Small intestine (tissue), 7 donors: ENCODE results near the gene ARSA. TPM values are rescaled to one million over a fixed set of nuclear protein-coding genes. Genes with fewer than 3 reads are reported as not detected.
A peak's percentile ranks its signal among the peaks of the same experiment; 100 is the strongest.
"Not testable (repeated sequence)": the region's sequence is repeated elsewhere in the genome, so short reads cannot be mapped to it uniquely, and the experiment has no call there.

Experiments used
- DNase-seq, 2 donors: peaks; one replicate each; pipeline versions ENCODE4 v3.0.0 to v3.0.0-alpha.2; 2013
- FAIRE-seq: peaks from 2 replicates; lab custom pipeline; 2012; peaks lifted over from hg19 to GRCh38; lab: Jason Lieb, UNC
- H3K27ac ChIP-seq, 3 donors: one replicate each; pipeline ENCODE4 v1.5.1; 2013; ENCODE audit warnings: low read length in 2 of 3, mild to moderate bottlenecking in 2 of 3, control low read depth in 1 of 3, inconsistent platforms in 1 of 3, low read depth in 1 of 3, moderate library complexity in 1 of 3
- H3K27me3 ChIP-seq, 3 donors: one replicate each; pipeline ENCODE4 v1.6.1; 2013; ENCODE audit warnings: low read length in 3 of 3, inconsistent platforms in 1 of 3; ENCODE audit not compliant: control insufficient read depth in 3 of 3, insufficient read depth in 3 of 3
- H3K36me3 ChIP-seq, 3 donors: one replicate each; pipeline ENCODE4 v1.6.1; 2013; ENCODE audit warnings: low read length in 3 of 3, inconsistent platforms in 1 of 3, low read depth in 1 of 3, mild to moderate bottlenecking in 1 of 3, moderate library complexity in 1 of 3; ENCODE audit not compliant: control insufficient read depth in 3 of 3, insufficient read depth in 2 of 3
- H3K4me1 ChIP-seq, 3 donors: one replicate each; pipeline ENCODE4 v1.6.1; 2013; ENCODE audit warnings: low read length in 2 of 3, inconsistent platforms in 1 of 3, low read depth in 1 of 3, mild to moderate bottlenecking in 1 of 3, moderate library complexity in 1 of 3; ENCODE audit not compliant: control insufficient read depth in 3 of 3, insufficient read depth in 2 of 3
- H3K4me3 ChIP-seq, 3 donors: one replicate each; pipeline ENCODE4 v1.5.1; 2013; ENCODE audit warnings: low read length in 3 of 3, control low read depth in 1 of 3, inconsistent platforms in 1 of 3, low read depth in 1 of 3, mild to moderate bottlenecking in 1 of 3, moderate library complexity in 1 of 3
- H3K9me3 ChIP-seq, 2 donors: one replicate each; pipeline ENCODE4 v1.6.1; 2013; ENCODE audit warnings: low read depth in 1 of 2, low read length in 1 of 2; ENCODE audit not compliant: control insufficient read depth in 2 of 2, insufficient read depth in 1 of 2
- WGBS, 3 donors: extraction: QIAGEN DNeasy Blood & Tissue Kit; methylation state at CpG; one replicate each; pipeline ENCODE4 v1.1.7; 2013; 5-methylcytosine and 5-hydroxymethylcytosine counted together
- polyA plus RNA-seq, 4 donors: library from polyadenylated mRNA; stranded (reverse) in 3 of 4; unstranded in 1 of 4; fragments of 200-250 nt in 3 of 4; fragments of 120-200 nt in 1 of 4; gene quantifications; one replicate each; pipeline versions ENCODE4 v1.2.1 to v1.2.3, GENCODE V29; 2013
- donor health status: healthy with polysubstance abuse.
- donor health status: control.
- donor health status: control.
- donor health status: Bipolar disorder and iron deficiency.
- donor health status: healthy.

Gene ARSA
- polyA plus RNA-seq, 4 donors = 28.2 to 85.9 (median 71.3) TPM

DNA sequence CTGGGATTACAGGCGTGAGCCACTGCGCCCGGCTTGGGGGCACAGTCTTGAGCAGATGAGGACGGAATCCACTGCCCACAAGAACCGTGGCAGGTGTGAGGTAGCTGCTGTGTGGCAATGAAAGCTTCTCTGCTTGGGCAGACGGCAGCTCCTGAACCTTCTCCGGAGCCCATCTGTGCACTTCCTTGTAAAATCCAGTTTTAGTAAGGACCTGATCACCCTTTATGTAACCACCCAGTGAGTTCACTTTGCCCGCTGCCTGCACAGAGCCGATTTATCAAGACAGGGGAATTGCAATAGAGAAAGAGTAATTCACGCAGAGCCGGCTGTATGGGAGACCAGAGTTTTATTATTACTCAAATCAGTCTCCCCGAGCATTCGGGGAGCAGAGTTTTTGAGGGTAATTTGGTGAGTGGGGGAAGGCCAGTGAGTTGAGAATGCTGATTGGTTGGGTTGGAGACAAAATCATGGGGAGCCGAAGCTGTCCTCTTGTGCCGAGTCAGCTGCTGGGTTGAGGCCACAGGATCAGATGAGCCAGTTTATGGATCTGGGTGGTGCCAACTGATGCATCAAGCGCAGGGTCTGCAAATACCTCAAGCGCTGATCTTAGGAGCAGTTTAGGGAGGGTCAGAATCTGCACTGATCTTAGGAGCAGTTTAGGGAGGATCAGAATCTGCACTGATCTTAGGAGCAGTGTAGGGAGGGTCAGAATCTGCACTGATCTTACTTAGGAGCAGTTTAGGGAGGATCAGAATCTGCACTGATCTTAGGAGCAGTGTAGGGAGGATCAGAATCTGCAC lies 15.3 kb upstream of the ARSA start:
- WGBS, 3 donors = 86 to 91% (median 90%) methylated on average over 17 of the region's 17 CpGs
- not testable (repeated sequence) for H3K4me3 ChIP-seq, H3K27ac ChIP-seq, H3K36me3 ChIP-seq, H3K9me3 ChIP-seq, DNase-seq
- peaks cover 0 to 18% (median 3%) of the 10 kb centered on the region in 3 donors for H3K4me1 ChIP-seq
- H3K27me3 ChIP-seq = peaks cover 0 to 17% (median 7%) of the 10 kb centered on the region in 3 donors
- FAIRE-seq = peak; percentile 92

DNA sequence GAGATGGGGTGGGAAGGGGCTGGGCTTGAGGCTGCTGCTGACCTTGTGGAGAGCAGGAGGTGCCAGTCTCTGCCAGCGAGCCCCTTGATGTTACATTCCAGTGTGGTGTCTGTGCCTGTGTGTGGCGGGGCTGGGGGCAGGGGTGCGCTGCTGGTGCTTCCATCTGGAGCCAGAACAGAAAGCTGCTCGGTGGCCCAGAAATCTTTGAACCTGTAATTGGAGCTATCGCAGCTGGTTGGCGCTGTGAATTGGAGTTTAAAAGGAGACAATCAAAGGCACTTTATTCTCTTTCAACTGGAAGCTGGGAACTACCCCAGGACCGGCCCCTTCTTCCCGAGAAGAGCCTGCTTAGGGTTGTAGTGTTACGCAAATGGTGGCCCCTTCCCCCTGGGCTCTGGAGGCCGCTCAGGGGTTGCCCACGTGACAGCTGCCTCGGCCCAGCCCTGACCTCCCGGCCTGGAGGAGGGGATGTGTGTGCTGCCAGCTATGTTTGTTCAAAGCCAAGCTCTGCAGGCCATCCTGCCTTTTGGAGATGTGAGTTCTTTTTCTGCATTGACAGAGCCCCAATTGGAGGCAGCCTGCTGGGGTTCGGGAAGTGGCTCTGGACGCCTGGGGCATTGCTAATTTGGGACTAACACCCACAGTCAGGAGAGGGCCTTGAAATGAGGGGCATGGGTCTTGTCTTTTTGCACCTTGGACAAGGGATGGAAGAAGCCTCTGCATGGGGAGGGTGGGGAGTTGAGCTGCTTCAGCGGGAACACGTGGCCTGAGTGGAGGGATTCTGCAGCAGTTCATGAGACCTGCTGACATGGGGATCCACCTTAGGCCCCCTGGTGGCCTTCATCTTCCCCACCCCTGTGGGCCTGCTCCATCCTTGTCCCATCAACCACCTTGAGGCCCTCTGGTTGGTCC lies 14.0 kb upstream of the ARSA start:
- Histone ChIP-seq H3K27ac (peak overlapping the region in 2 of 3 donors; percentile 36 to 44), H3K9me3 (no peaks in the 10 kb centered on the region), H3K27me3 (peaks cover 0 to 17% (median 7%) of the 10 kb centered on the region in 3 donors), H3K4me3 (no peak overlapping the region), H3K36me3 (no peaks in the 10 kb centered on the region), H3K4me1 (peaks cover 0 to 18% (median 3%) of the 10 kb centered on the region in 3 donors)
- FAIRE-seq = no peak
- 21 to 32% (median 27%) methylated on average over 17 of the region's 17 CpGs for WGBS, 3 donors
- DNase-seq = peak; percentile 16 to 71

DNA sequence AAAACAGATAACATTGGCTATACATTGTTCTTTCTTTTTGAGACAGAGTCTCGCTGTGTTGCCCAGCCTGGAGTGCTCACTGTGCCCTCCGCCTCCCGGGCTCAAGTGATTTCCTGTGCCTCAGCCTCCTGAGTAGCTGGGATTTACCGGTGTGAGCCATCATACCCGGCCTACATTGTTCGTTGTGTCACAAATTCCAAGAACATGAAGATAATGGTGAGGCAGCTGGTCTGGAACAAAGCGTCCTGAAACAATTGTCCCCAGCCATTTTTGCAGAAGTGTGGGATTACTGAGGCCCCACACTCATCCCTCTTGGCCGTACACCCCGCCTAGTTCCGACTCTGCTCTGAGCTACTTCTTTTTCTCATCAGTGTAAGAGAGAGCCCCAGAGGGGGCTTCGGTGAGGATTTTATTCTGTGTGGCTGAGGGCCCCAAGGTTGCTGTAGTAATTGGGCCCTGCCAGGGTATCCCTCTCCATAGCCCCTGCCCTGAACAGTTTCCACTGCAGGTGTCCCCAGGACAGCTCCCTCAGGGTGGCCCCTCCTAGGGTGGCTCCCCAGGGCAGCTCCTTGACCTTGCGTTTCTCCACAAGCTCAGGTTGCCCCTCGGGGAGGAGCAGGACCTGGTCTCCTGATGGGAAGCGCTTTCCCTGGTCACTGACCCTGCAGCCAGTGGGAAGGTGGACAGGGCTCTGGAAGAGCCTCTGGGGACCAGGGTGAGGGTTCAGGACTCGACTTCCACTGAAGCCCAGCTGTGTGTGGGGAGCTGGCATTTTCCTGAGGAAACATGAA lies 13.1 kb upstream of the ARSA start:
- H3K4me1 ChIP-seq = peaks cover 0 to 18% (median 3%) of the 10 kb centered on the region in 3 donors
- DNase-seq (no peak), FAIRE-seq (no peak)
- no peaks in the 10 kb centered on the region for H3K9me3 ChIP-seq
- H3K27ac ChIP-seq = peak overlapping the region in 2 of 3 donors; percentile 36 to 44
- H3K27me3 ChIP-seq = peaks cover 0 to 17% (median 7%) of the 10 kb centered on the region in 3 donors
- 80 to 87% (median 81%) methylated on average over 15 of the region's 15 CpGs for WGBS, 3 donors
- no peak overlapping the region for H3K4me3 ChIP-seq
- H3K36me3 ChIP-seq = no peaks in the 10 kb centered on the region

DNA sequence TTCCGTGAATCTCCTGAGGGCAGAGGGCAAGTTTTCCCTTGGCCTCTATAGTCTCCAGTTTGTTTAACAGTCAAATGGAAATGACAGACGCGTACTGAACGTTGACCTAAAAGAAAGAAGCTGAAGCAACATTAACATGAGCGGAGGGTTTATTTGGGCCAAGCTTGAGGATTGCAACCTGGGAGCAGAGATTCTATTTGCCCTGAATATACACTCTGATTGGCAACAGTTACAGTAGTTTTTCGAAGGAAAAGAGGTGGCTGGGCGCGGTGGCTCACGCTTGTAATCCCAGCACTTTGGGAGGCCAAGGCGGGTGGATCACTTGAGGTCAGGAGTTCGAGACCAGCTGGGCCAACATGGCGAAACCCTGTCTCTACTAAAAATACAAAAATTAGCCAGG lies 12.3 kb upstream of the ARSA start:
- not testable (repeated sequence) for FAIRE-seq, H3K27ac ChIP-seq
- 91 to 93% (median 92%) methylated on average over 12 of the region's 12 CpGs for WGBS, 3 donors

DNA sequence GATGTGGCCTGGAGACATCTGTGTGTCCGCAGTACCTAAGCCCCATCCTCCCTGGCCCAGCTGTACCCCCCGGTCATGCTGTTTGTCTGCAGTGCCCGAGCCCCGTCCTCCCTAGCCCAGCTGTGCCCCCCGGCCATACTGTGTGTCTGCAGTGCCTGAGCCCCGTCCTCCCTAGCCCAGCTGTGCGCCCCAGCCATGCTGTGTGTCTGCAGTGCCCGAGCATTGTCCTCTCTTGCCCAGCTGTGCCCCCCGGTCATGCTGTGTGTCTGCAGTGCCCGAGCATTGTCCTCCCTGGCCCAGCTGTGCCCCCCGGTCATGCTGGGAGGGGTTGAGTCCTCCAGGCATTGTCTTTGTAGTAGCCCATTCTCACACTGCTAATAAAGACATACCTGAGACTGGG lies 7.6 kb upstream of the ARSA start:
- Histone ChIP-seq H3K27me3 (peaks cover 0 to 2% (median 0%) of the 10 kb centered on the region in 3 donors), H3K9me3 (no peaks in the 10 kb centered on the region), H3K27ac (no peak overlapping the region), H3K36me3 (no peaks in the 10 kb centered on the region), H3K4me3 (no peak overlapping the region), H3K4me1 (no peaks in the 10 kb centered on the region)
- 93 to 95% (median 94%) methylated on average over 11 of the region's 11 CpGs for WGBS, 3 donors
- DNase-seq (no peak), FAIRE-seq (no peak)

More for the DNA sequence above, 12.3 kb upstream of the ARSA start:
- Histone ChIP-seq H3K4me1 (peaks cover 0 to 18% (median 3%) of the 10 kb centered on the region in 3 donors), H3K27me3 (peaks cover 0 to 14% (median 7%) of the 10 kb centered on the region in 3 donors)
- H3K36me3 ChIP-seq, H3K4me3 ChIP-seq, H3K9me3 ChIP-seq: not testable (repeated sequence)
- DNase-seq = peak in 1 of 2 donors; percentile 16

DNA sequence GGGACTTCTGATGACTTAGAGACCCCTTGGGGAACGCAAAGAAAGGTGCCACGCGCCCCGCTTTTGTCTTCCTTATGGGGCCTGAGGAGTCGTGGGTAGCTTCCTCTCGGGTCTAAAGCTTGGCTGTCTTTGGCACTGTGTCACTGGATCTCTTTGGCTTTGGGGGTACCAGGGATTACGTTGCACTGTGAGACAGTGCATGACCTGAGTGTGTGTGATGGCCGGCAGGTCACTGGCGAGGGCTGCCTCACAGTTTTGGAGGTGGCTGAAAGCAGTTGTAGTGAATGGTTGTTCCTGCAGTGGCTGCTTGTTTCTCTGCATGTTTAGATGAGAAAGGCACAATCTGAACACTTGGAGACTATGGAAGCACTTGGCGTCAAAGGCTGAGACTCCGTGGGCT lies 5.8 kb upstream of the ARSA start:
- Histone ChIP-seq H3K36me3 (no peaks in the 10 kb centered on the region), H3K27ac (no peak overlapping the region), H3K4me3 (no peak overlapping the region), H3K9me3 (no peaks in the 10 kb centered on the region), H3K27me3 (peaks cover 0 to 2% (median 0%) of the 10 kb centered on the region in 3 donors), H3K4me1 (peaks cover 0 to 3% (median 0%) of the 10 kb centered on the region in 3 donors)
- FAIRE-seq (no peak), DNase-seq (no peak)
- 87 to 92% (median 88%) methylated on average over 11 of the region's 11 CpGs for WGBS, 3 donors

DNA sequence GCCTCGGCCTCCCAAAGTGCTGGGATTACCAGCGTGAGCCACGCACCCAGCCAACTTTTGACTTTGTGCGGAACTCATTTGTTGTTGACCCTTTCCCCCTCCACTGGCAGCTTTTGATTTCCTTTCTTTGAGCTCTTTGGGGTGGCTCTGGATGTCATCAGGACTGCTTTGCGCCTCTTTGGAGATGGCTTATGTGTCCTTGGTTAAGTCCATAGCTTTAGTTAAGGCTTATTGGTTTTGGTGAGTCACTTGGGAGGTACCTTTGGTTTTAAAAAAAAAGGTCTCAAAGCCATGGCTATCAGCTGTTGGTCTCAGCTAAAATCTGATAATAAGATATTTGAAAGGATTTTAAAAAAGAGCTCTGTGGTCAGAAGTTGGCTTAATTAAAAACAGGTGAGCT lies 5.1 kb upstream of the ARSA start:
- peaks cover 0 to 2% (median 0%) of the 10 kb centered on the region in 3 donors for H3K27me3 ChIP-seq
- H3K36me3 ChIP-seq = no peaks in the 10 kb centered on the region
- no peak for FAIRE-seq
- no peak overlapping the region for H3K27ac ChIP-seq
- H3K9me3 ChIP-seq = no peaks in the 10 kb centered on the region
- H3K4me3 ChIP-seq = no peak overlapping the region
- WGBS, 3 donors = 83 to 91% (median 87%) methylated on average over 5 of the region's 5 CpGs
- H3K4me1 ChIP-seq = peaks cover 0 to 6% (median 0%) of the 10 kb centered on the region in 3 donors
- no peak for DNase-seq
